Ascending aorta (tissue), 2 donors: ENCODE measurements around the gene NLK. TPM values are rescaled to one million over a fixed set of nuclear protein-coding genes. Genes with fewer than 3 reads are reported as not detected.

Experiments
- DNase-seq, 2 donors: peaks; one replicate each; pipeline ENCODE4 v3.0.0-alpha.2; 2019; ENCODE audit warnings: low spot score in 2 of 2
- H3K27ac ChIP-seq, 2 donors: fragments of 200-600 bp; sonication (generic); one replicate each; pipeline ENCODE4 v1.5.1; 2016 to 2017; ENCODE audit warnings: mild to moderate bottlenecking in 1 of 2
- H3K27me3 ChIP-seq: fragments of 200-600 bp; sonication (generic); one replicate; pipeline ENCODE4 v1.5.1; 2017
- H3K36me3 ChIP-seq, 2 donors: fragments of 200-600 bp; sonication (generic); one replicate each; pipeline ENCODE4 v1.5.1; 2016
- H3K4me1 ChIP-seq, 2 donors: fragments of 200-600 bp; sonication (generic); one replicate each; pipeline ENCODE4 v1.5.1; 2016 to 2017; ENCODE audit warnings: mild to moderate bottlenecking in 1 of 2
- H3K4me3 ChIP-seq, 2 donors: fragments of 200-600 bp; sonication (generic); one replicate each; pipeline ENCODE4 v1.5.1; 2016 to 2017; ENCODE audit warnings: mild to moderate bottlenecking in 1 of 2
- H3K9me3 ChIP-seq, 2 donors: fragments of 200-600 bp; sonication (generic); one replicate each; pipeline ENCODE4 v1.5.1; 2016
- intact Hi-C: fragments of 100-400 bp; cut with DNase I; formaldehyde crosslinking; loops from one replicate; pipeline ENCODE4 v1.15.1; 2023
- total RNA-seq: library from RNA; depleted of rRNA; stranded (reverse); fragments of >200 nt; gene quantifications from one replicate; pipeline ENCODE4 v1.1.0, GENCODE V29; 2016
- TF ChIP-seq, protein P1 (sequence below), 3 experiments: fragments of 200-600 bp in 2 of 3; fragments of 450-650 bp in 1 of 3; sonication (generic) in 2 of 3; IDR thresholded peaks; one replicate each; pipeline ENCODE4 v1.5.1; 2016 to 2019; ENCODE audit warnings: antibody characterized with exemption in 3 of 3, mild to moderate bottlenecking in 1 of 3, moderate library complexity in 1 of 3

The NLK gene
- total RNA-seq, 1 donor from 2014 or later, result 37.8 TPM

DNA sequence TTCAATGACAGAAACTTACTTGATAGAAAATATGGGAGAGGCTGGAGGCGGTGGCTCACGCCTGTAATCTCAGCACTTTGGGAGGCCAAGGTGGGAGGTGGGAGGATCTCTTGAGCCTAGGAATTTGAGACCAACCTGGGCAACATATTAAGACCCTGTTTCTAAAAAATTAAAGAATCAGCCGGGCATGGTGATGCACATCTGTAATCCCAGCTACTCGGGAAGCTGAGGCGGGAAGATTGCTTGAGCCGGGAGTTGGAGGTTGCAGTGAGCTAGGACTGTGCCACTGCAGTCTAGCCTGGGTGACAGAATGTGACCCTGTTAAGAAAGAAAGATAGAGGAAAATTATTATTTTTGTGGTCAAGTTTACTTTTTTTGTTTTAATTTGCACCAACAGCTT, 2.1 kb upstream of the NLK start:
- H3K36me3 ChIP-seq, result no peaks in the 10 kb centered on the region
- no peaks in the 10 kb centered on the region for H3K9me3 ChIP-seq
- H3K27ac ChIP-seq, result peak overlapping the region; percentile 36 to 78
- no peak for DNase-seq
- H3K27me3 ChIP-seq, result no peaks in the 10 kb centered on the region
- peaks cover 9 to 14% of the 10 kb centered on the region in 2 donors for H3K4me1 ChIP-seq
- intact Hi-C loops, result loop anchor here (5.0 kb wide), 4 partner anchors 148 to 317 kb away; partner anchors contain the start of genes IFT20, LYRM9, POLDIP2 and TMEM97
- TF ChIP-seq, protein P1, sequence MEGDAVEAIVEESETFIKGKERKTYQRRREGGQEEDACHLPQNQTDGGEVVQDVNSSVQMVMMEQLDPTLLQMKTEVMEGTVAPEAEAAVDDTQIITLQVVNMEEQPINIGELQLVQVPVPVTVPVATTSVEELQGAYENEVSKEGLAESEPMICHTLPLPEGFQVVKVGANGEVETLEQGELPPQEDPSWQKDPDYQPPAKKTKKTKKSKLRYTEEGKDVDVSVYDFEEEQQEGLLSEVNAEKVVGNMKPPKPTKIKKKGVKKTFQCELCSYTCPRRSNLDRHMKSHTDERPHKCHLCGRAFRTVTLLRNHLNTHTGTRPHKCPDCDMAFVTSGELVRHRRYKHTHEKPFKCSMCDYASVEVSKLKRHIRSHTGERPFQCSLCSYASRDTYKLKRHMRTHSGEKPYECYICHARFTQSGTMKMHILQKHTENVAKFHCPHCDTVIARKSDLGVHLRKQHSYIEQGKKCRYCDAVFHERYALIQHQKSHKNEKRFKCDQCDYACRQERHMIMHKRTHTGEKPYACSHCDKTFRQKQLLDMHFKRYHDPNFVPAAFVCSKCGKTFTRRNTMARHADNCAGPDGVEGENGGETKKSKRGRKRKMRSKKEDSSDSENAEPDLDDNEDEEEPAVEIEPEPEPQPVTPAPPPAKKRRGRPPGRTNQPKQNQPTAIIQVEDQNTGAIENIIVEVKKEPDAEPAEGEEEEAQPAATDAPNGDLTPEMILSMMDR (IDR thresholded peaks at IDR 0.05), result no peak
- peak overlapping the region; percentile 21 to 59 for H3K4me3 ChIP-seq

DNA sequence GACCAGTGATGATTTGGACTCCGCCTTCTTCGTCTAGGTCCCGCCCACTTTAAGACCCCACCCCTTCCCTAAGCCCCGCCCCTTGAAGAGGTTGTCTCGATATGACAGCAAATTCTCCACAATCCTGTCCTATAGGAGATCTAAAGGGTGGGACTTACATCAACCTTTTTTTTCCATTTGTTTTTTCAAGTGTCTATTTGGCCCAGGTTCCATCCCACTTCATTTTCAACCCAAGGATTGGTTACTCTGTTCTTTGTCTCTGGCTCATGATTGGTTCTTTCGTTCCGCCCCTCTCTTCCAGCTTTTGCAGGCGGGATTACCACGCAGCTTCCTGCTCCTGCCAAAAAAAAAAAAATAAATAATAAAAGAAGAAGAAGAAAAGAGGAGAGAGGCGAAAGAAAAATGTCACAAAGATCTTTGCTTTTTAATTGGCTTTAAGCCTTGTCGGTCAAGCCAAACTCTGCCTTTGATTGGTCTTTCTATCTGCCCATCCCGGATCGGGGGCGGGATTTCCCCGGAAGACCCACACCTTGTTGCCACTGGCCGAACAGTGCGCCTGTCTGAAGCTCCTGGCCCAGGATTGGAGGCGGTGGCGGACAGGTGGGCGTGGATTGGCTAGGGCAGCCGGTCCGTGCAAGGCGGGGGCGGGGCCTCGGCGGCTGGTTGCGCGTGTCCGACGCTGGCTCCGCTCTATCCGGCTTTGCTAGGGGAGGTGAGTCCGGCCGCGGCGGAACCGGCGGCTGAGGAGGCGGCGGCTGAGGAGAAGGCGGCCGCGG, 1.2 kb upstream of the NLK start:
- peaks cover 9 to 14% of the 10 kb centered on the region in 2 donors for H3K4me1 ChIP-seq
- peak overlapping the region; percentile 60 to 93 for H3K4me3 ChIP-seq
- peak; percentile 98 to 100 for DNase-seq
- no peaks in the 10 kb centered on the region for H3K36me3 ChIP-seq
- TF ChIP-seq, protein P1 (IDR thresholded peaks at IDR 0.05), result no peak
- intact Hi-C loops, result loop anchor here (5.0 kb wide), 4 partner anchors 149 to 316 kb away; partner anchors contain the start of genes IFT20, LYRM9, POLDIP2 and TMEM97
- H3K27me3 ChIP-seq, result no peaks in the 10 kb centered on the region
- peak overlapping the region; percentile 78 to 81 for H3K27ac ChIP-seq
- no peaks in the 10 kb centered on the region for H3K9me3 ChIP-seq

DNA sequence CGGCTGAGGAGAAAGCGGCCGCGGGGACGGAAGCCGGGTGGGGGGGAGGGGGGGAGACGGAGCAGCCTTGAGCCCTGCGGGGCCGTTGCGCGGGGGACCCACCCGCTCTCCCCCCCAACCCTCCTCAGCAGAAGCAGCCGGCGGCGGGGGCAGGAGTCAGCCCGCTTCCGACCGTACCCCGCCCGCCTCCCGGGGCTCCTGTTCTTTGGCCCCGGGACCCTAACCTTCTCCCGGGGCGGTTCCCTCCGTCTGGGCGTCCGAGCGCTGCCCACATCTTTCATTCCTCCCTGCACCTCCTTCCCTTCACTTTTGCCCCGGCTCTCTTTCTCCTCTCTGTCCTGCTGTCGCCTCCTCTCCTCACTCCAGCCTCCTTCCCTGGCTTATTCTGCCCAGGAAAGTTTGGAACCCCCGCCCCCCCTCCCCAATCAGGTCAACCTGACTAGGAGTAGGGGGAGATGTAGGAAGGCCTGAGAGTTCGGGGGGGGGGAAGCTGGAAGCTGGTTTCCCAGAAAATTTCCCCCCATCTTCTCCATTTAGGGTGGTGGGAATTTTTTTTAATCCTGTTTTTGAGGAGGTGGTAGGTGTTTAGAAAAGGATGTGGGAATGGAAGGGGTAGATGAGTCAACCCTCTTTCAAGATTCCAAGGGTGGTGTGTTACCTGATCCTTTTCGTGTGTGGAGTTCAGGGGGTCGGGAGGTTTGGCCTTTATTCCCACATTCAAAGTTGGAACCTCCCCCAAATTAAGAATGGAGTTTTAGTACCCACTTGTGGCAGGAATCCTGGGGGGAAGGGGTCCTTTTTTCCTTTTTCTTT, 427 bp upstream of the NLK start:
- Histone ChIP-seq H3K4me3 (peak overlapping the region; percentile 60 to 93), H3K27ac (peak overlapping the region; percentile 78 to 81), H3K4me1 (peaks cover 9 to 14% of the 10 kb centered on the region in 2 donors), H3K27me3 (no peaks in the 10 kb centered on the region), H3K9me3 (no peaks in the 10 kb centered on the region), H3K36me3 (no peaks in the 10 kb centered on the region)
- TF ChIP-seq, protein P1 (IDR thresholded peaks at IDR 0.05), result no peak
- peak in 1 of 2 donors; percentile 66 for DNase-seq
- intact Hi-C loops, result loop anchor here (5.0 kb wide), 4 partner anchors 150 to 315 kb away; partner anchors contain the start of genes IFT20, LYRM9, POLDIP2 and TMEM97

DNA sequence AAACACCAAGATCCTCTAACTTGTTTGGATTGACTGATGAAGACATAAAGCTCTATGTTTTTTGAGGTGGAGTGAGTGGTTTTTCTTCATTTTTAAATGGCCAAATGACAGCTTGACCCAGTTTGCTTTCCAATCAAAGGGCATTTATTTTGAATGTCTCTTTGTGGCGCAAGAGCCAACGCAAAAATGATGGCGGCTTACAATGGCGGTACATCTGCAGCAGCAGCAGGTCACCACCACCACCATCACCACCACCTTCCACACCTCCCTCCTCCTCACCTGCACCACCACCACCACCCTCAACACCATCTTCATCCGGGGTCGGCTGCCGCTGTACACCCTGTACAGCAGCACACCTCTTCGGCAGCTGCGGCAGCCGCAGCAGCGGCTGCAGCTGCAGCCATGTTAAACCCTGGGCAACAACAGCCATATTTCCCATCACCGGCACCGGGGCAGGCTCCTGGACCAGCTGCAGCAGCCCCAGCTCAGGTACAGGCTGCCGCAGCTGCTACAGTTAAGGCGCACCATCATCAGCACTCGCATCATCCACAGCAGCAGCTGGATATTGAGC, 329 bp downstream of the NLK start:
- Histone ChIP-seq H3K36me3 (no peaks in the 10 kb centered on the region), H3K4me3 (peak overlapping the region; percentile 60 to 93), H3K9me3 (no peaks in the 10 kb centered on the region), H3K4me1 (peaks cover 9 to 14% of the 10 kb centered on the region in 2 donors), H3K27me3 (no peaks in the 10 kb centered on the region), H3K27ac (no peak overlapping the region)
- TF ChIP-seq, protein P1 (IDR thresholded peaks at IDR 0.05), result no peak
- intact Hi-C loops, result loop anchor here (5.0 kb wide), 4 partner anchors 151 to 314 kb away; partner anchors contain the start of genes IFT20, LYRM9, POLDIP2 and TMEM97
- DNase-seq, result no peak

- Histone ChIP-seq H3K4me1 (peaks cover 9 to 14% of the 10 kb centered on the region in 2 donors), H3K27ac (no peak overlapping the region), H3K9me3 (no peaks in the 10 kb centered on the region), H3K36me3 (no peaks in the 10 kb centered on the region), H3K4me3 (peak overlapping the region; percentile 60 to 93), H3K27me3 (no peaks in the 10 kb centered on the region)
- TF ChIP-seq, protein P1 (IDR thresholded peaks at IDR 0.05), result no peak
- intact Hi-C loops, result loop anchor here (5.0 kb wide), 4 partner anchors 151 to 314 kb away; partner anchors contain the start of genes IFT20, LYRM9, POLDIP2 and TMEM97
- DNase-seq, result no peak
These were observed 819 bp downstream of the NLK start for GRCh38 chr17:28043296-28043695.
